NCI-H2196 (cell line): ENCODE results near the gene TEX29.

Experiments used
- DNase-seq: peaks from one replicate; lab custom pipeline; 2025; ENCODE audit not compliant: unreplicated experiment; lab: John Stamatoyannopoulos, UW

The TEX29 gene

GRCh38 chr13:111319998-111320911, at the start of gene TEX29:
Gene TEX29 (plus strand): TSS chr13:111320642. CDS start chr13:111320891, 249 bp downstream.
- no peak for DNase-seq

- no peak for DNase-seq
These were observed 49.4 kb upstream of the TEX29 start for GRCh38 chr13:111270765-111271698.

GRCh38 chr13:111272117-111272516, 48.3 kb upstream of the TEX29 start:
- no peak for DNase-seq

GRCh38 chr13:111275382-111275781, 45.1 kb upstream of the TEX29 start:
- DNase-seq: no peak

- no peak for DNase-seq
These were observed 44.3 kb upstream of the TEX29 start for GRCh38 chr13:111275995-111276618.

- DNase-seq: no peak
These were observed 42.2 kb upstream of the TEX29 start for GRCh38 chr13:111278258-111278657.

- DNase-seq: no peak
These were observed 41.4 kb upstream of the TEX29 start for GRCh38 chr13:111278743-111279652.

- no peak for DNase-seq
These were observed 40.2 kb upstream of the TEX29 start for GRCh38 chr13:111280226-111280625.

GRCh38 chr13:111280681-111281585, 39.5 kb upstream of the TEX29 start:
- DNase-seq: no peak

GRCh38 chr13:111281751-111282311, 38.6 kb upstream of the TEX29 start:
- no peak for DNase-seq

GRCh38 chr13:111282425-111282824, 38.0 kb upstream of the TEX29 start:
- DNase-seq: no peak

- DNase-seq: no peak
These were observed 37.4 kb upstream of the TEX29 start for GRCh38 chr13:111282997-111283396.

GRCh38 chr13:111283457-111283856, 37.0 kb upstream of the TEX29 start:
- no peak for DNase-seq

GRCh38 chr13:111283991-111284390, 36.5 kb upstream of the TEX29 start:
- DNase-seq: no peak

- no peak for DNase-seq
These were observed 35.9 kb upstream of the TEX29 start for GRCh38 chr13:111284565-111284964.

GRCh38 chr13:111286162-111286561, 34.3 kb upstream of the TEX29 start:
- DNase-seq: no peak

- no peak for DNase-seq
These were observed 33.7 kb upstream of the TEX29 start for GRCh38 chr13:111286749-111287148.

- no peak for DNase-seq
These were observed 33.2 kb upstream of the TEX29 start for GRCh38 chr13:111287201-111287600.

GRCh38 chr13:111288276-111288675, 32.2 kb upstream of the TEX29 start:
- no peak for DNase-seq
